A549 (cell line): ENCODE data around the gene KCND3. TPM values are rescaled to one million over a fixed set of nuclear protein-coding genes. Genes with fewer than 3 reads are reported as not detected.

Experiments used
- ATAC-seq, 2 experiments: fragments of 200-7000 bp in 1 of 2; fragments of >200 bp in 1 of 2; cut with Nextera tagmentation in 1 of 2; cut with Tn5 transposase in 1 of 2; 3 replicates each; pipeline versions ENCODE4 v1.8.0 to v1.9.1; 2018 to 2020; ENCODE audit warnings: mild to moderate bottlenecking in 1 of 2, moderate library complexity in 1 of 2
- CTCF ChIA-PET: fragments of 300-600 bp; sonication (Branson Sonifier 250); formaldehyde crosslinking; extraction: SDS; loops from one replicate; lab custom pipeline; 2021; ENCODE audit warnings: antibody characterized with exemption, inconsistent platforms; lab: Yijun Ruan, JAX
- POLR2A ChIA-PET: fragments of 350-600 bp; formaldehyde crosslinking; extraction: SDS; loops from one replicate; lab custom pipeline; 2021; ENCODE audit warnings: antibody characterized with exemption, inconsistent platforms; lab: Yijun Ruan, JAX
- DNase-seq, 2 experiments: peaks; one replicate each; pipeline versions ENCODE4 v3.0.0 to v3.0.0-alpha.2; 2011 to 2016; ENCODE audit warnings: low read depth in 1 of 2, low spot score in 1 of 2
- FAIRE-seq: peaks from 2 replicates; lab custom pipeline; 2011; peaks lifted over from hg19 to GRCh38; lab: Jason Lieb, UNC
- H3K27ac ChIP-seq, 2 experiments: fragments of >200 bp; sonication (Bioruptor Twin); formaldehyde crosslinking; 3 replicates each; pipeline ENCODE4 v1.5.1; 2016 to 2017
- H3K4me1 ChIP-seq: fragments of >200 bp; sonication (Bioruptor Twin); formaldehyde crosslinking; 3 replicates; pipeline ENCODE4 v1.6.1; 2016
- H3K4me2 ChIP-seq: fragments of >200 bp; sonication (Bioruptor Twin); formaldehyde crosslinking; 3 replicates; pipeline ENCODE4 v1.6.1; 2016
- H3K4me3 ChIP-seq: fragments of >200 bp; sonication (Bioruptor Twin); formaldehyde crosslinking; 3 replicates; pipeline ENCODE4 v1.5.1; 2016
- H3K9me3 ChIP-seq: fragments of >200 bp; sonication (Bioruptor Twin); formaldehyde crosslinking; 3 replicates; pipeline ENCODE4 v1.6.1; 2016
- CHD4 ChIP-seq: fragments of 200-600 bp; sonication (generic); IDR thresholded peaks from 2 replicates; pipeline ENCODE4 v1.6.1; 2016; ENCODE audit warnings: antibody characterized with exemption, mild to moderate bottlenecking, borderline replicate concordance
- FOSB ChIP-seq: fragments of 250-450 bp; sonication (Bioruptor Pico); IDR thresholded peaks from 2 replicates; pipeline ENCODE4 v1.5.0; 2020; ENCODE audit warnings: mild to moderate bottlenecking, moderate library complexity
- GATA3 ChIP-seq: IDR thresholded peaks from 2 replicates; pipeline ENCODE4 v1.6.1; 2012; ENCODE audit warnings: borderline replicate concordance
- HDAC2 ChIP-seq: fragments of 200-600 bp; sonication (generic); IDR thresholded peaks from 2 replicates; pipeline ENCODE4 v1.6.1; 2016
- HMGXB4 ChIP-seq: fragments of 250-450 bp; sonication (Bioruptor Pico); IDR thresholded peaks from 2 replicates; pipeline ENCODE4 v1.5.0; 2021; ENCODE audit warnings: mild to moderate bottlenecking, moderate library complexity, borderline replicate concordance
- KDM1A ChIP-seq: fragments of 200-600 bp; sonication (generic); IDR thresholded peaks from 2 replicates; pipeline ENCODE4 v1.6.1; 2016; ENCODE audit warnings: low read depth, mild to moderate bottlenecking
- MAZ ChIP-seq: fragments of 150-350 bp; IDR thresholded peaks from 2 replicates; pipeline ENCODE4 v1.6.1; 2014; ENCODE audit warnings: antibody characterized with exemption, low read depth, low read length, borderline replicate concordance
- NPAS2 ChIP-seq: fragments of 250-450 bp; sonication (Bioruptor Pico); IDR thresholded peaks from 2 replicates; pipeline ENCODE4 v1.8.0; 2022; ENCODE audit warnings: mild to moderate bottlenecking, moderate library complexity, borderline replicate concordance
- PHF8 ChIP-seq: fragments of 200-600 bp; sonication (generic); IDR thresholded peaks from 2 replicates; pipeline ENCODE4 v1.6.1; 2016; ENCODE audit warnings: low read depth, mild to moderate bottlenecking, antibody characterized with exemption, moderate library complexity, borderline replicate concordance
- RAD21 ChIP-seq, 2 experiments: fragments of >200 bp in 1 of 2; sonication (Bioruptor Twin) in 1 of 2; formaldehyde crosslinking in 1 of 2; IDR thresholded peaks in 1 of 2; conservative IDR thresholded peaks in 1 of 2; 2 replicates in 1 of 2; 3 replicates in 1 of 2; pipeline ENCODE4 v1.6.1; 2012 to 2018; ENCODE audit warnings: inconsistent platforms in 1 of 2
- SREBF2 ChIP-seq: fragments of 450-650 bp; IDR thresholded peaks from 2 replicates; pipeline ENCODE4 v1.6.1; 2014; ENCODE audit warnings: mild to moderate bottlenecking, moderate library complexity
- WGBS: methylation state at CpG from one replicate; pipeline ENCODE4 v1.1.6; 2017; ENCODE audit errors: missing lambda C conversion rate; 5-methylcytosine and 5-hydroxymethylcytosine counted together
- polyA plus RNA-seq, 4 experiments: library from polyadenylated mRNA; depleted of rRNA in 3 of 4; stranded (reverse); fragments of >200 nt; fragmentation: RNase III in 1 of 4; extraction: RNeasy Plus Mini Kit Qiagen cat#74134 plus additional on column Dnase treatment in 1 of 4; gene quantifications; 2 replicates in 3 of 4; 3 replicates in 1 of 4; pipeline ENCODE4 v1.2.3, GENCODE V29; 2011 to 2017
- TF ChIP-seq, protein P1 (sequence below): fragments of 450-650 bp; IDR thresholded peaks from 2 replicates; pipeline ENCODE4 v1.6.1; 2014; ENCODE audit warnings: antibody characterized with exemption
- TF ChIP-seq, protein P2 (sequence below): fragments of >200 bp; sonication (Bioruptor Twin); formaldehyde crosslinking; IDR thresholded peaks from 3 replicates; pipeline ENCODE4 v1.6.1; 2016
- TF ChIP-seq, protein P3 (sequence below): fragments of 200-600 bp; sonication (generic); IDR thresholded peaks from 2 replicates; pipeline ENCODE4 v1.6.1; 2016; ENCODE audit warnings: antibody characterized with exemption, mild to moderate bottlenecking, moderate library complexity
- TF ChIP-seq, protein P4 (sequence below): fragments of 150-350 bp; IDR thresholded peaks from 2 replicates; pipeline ENCODE4 v1.6.1; 2014; ENCODE audit warnings: low read depth, mild to moderate bottlenecking, low read length

KCND3 gene
- polyA plus RNA-seq, 2 of the 4 experiments (the other 2 are of a cell fraction) = not detected

DNA sequence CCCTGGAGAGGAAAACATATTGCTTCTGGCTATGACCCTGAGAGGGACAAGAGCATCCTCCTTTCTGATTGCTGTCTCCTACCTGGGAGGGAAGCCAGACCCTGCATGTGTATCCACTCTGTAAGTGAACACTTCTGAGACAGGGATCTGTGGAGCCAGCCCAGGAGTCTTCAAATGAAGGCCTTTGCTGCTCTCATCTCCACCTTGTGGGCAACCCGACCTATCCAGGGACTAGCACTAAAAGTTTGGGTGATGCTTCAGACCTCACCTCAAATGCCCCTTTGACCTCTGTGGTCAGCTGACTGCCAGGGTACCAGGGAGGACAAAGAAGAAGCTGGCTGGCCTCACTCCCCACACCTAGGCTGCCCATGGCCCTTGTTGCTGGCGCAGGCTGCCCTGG lies 64.7 kb downstream of the KCND3 start:
- CTCF ChIA-PET = no interaction called here
- H3K27ac ChIP-seq = no peak overlapping the region
- 0 out of 3 replicates have a peak, but pooled peaks cover 2% of the 10 kb centered on the region for H3K4me1 ChIP-seq
- H3K4me2 ChIP-seq = no peak overlapping the region
- TF ChIP-seq, protein P1, sequence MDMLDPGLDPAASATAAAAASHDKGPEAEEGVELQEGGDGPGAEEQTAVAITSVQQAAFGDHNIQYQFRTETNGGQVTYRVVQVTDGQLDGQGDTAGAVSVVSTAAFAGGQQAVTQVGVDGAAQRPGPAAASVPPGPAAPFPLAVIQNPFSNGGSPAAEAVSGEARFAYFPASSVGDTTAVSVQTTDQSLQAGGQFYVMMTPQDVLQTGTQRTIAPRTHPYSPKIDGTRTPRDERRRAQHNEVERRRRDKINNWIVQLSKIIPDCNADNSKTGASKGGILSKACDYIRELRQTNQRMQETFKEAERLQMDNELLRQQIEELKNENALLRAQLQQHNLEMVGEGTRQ = no peak
- no peak for TF ChIP-seq HDAC2
- no CpG with 5 or more reads among the region's 2 CpGs for WGBS
- no peaks in the 10 kb centered on the region for H3K9me3 ChIP-seq
- no peak for FAIRE-seq
- no peak for DNase-seq
- no peak for ATAC-seq
- no peak overlapping the region for H3K4me3 ChIP-seq
- POLR2A ChIA-PET = no interaction called here

DNA sequence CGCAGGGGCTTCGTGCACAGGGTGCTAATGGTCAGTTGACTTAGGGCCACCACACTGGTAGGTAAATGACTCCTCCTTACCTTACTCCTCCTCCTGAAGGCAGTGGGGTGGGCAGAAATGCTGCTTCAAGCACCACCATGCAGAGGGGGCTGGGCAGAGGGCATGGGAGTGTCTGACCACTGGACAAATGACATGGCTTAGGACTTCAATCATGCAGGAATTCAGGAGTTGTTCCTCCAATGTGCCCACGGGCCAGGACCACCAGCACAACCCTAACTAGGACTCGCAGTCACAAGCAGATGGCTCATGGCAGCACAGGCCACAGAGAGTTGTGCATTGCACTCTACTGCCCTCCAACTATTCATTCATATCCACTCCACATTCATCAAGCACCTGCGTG lies 65.7 kb downstream of the KCND3 start:
- ChIA-PET CTCF (no interaction called here), POLR2A (no interaction called here)
- no peaks in the 10 kb centered on the region for H3K9me3 ChIP-seq
- DNase-seq (no peak), FAIRE-seq (no peak), ATAC-seq (no peak)
- H3K27ac ChIP-seq = no peak overlapping the region
- 0 out of 3 replicates have a peak, but pooled peaks cover 2% of the 10 kb centered on the region for H3K4me1 ChIP-seq
- 52% methylated on average over 4 of the region's 5 CpGs for WGBS
- no peak overlapping the region for H3K4me3 ChIP-seq
- no peak overlapping the region for H3K4me2 ChIP-seq
- TF ChIP-seq HMGXB4 (CRISPR knock-in tag) (no peak), MAZ (no peak), KDM1A (no peak), FOSB (CRISPR knock-in tag) (no peak), GATA3 (no peak), NPAS2 (CRISPR knock-in tag) (no peak)
- TF ChIP-seq, protein P2, sequence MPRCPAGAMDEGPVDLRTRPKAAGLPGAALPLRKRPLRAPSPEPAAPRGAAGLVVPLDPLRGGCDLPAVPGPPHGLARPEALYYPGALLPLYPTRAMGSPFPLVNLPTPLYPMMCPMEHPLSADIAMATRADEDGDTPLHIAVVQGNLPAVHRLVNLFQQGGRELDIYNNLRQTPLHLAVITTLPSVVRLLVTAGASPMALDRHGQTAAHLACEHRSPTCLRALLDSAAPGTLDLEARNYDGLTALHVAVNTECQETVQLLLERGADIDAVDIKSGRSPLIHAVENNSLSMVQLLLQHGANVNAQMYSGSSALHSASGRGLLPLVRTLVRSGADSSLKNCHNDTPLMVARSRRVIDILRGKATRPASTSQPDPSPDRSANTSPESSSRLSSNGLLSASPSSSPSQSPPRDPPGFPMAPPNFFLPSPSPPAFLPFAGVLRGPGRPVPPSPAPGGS = no peak
- TF ChIP-seq, protein P3, sequence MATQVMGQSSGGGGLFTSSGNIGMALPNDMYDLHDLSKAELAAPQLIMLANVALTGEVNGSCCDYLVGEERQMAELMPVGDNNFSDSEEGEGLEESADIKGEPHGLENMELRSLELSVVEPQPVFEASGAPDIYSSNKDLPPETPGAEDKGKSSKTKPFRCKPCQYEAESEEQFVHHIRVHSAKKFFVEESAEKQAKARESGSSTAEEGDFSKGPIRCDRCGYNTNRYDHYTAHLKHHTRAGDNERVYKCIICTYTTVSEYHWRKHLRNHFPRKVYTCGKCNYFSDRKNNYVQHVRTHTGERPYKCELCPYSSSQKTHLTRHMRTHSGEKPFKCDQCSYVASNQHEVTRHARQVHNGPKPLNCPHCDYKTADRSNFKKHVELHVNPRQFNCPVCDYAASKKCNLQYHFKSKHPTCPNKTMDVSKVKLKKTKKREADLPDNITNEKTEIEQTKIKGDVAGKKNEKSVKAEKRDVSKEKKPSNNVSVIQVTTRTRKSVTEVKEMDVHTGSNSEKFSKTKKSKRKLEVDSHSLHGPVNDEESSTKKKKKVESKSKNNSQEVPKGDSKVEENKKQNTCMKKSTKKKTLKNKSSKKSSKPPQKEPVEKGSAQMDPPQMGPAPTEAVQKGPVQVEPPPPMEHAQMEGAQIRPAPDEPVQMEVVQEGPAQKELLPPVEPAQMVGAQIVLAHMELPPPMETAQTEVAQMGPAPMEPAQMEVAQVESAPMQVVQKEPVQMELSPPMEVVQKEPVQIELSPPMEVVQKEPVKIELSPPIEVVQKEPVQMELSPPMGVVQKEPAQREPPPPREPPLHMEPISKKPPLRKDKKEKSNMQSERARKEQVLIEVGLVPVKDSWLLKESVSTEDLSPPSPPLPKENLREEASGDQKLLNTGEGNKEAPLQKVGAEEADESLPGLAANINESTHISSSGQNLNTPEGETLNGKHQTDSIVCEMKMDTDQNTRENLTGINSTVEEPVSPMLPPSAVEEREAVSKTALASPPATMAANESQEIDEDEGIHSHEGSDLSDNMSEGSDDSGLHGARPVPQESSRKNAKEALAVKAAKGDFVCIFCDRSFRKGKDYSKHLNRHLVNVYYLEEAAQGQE = no peak
- TF ChIP-seq, all 56 proteins: peak for 0

GRCh38 chr1:111921948-111922347 lies 67.5 kb downstream of the KCND3 start:
- H3K4me1 ChIP-seq = 0 out of 3 replicates have a peak, but pooled peaks cover 2% of the 10 kb centered on the region
- FAIRE-seq = no peak
- no peak for DNase-seq
- TF ChIP-seq RAD21 (conservative IDR thresholded peaks at IDR 0.05 in 1 of 2, IDR thresholded peaks at IDR 0.05 in 1 of 2) (no peak), CHD4 (no peak), PHF8 (no peak), SREBF2 (no peak)
- TF ChIP-seq, protein P4, sequence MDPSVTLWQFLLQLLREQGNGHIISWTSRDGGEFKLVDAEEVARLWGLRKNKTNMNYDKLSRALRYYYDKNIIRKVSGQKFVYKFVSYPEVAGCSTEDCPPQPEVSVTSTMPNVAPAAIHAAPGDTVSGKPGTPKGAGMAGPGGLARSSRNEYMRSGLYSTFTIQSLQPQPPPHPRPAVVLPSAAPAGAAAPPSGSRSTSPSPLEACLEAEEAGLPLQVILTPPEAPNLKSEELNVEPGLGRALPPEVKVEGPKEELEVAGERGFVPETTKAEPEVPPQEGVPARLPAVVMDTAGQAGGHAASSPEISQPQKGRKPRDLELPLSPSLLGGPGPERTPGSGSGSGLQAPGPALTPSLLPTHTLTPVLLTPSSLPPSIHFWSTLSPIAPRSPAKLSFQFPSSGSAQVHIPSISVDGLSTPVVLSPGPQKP = no peak
- ChIA-PET CTCF (no interaction called here), POLR2A (no interaction called here)
- 61% methylated on average over 6 of the region's 6 CpGs for WGBS
- no peak overlapping the region for H3K4me3 ChIP-seq
- no peak overlapping the region for H3K27ac ChIP-seq
- H3K4me2 ChIP-seq = no peak overlapping the region
- no peak for ATAC-seq
- no peaks in the 10 kb centered on the region for H3K9me3 ChIP-seq
